HCT116 (cell line): ENCODE data around the gene TMUB1.

Experiments used
- ATF3 ChIP-seq: IDR thresholded peaks from 2 replicates; pipeline ENCODE4 v1.6.1; 2012
- CTCF ChIP-seq, 3 experiments: fragments of 200-600 bp in 1 of 3; sonication (generic) in 1 of 3; IDR thresholded peaks in 2 of 3; conservative IDR thresholded peaks in 1 of 3; 2 replicates each; pipeline ENCODE4 v1.5.1; 2012 to 2017; ENCODE audit warnings: low read depth in 2 of 3, low read length in 2 of 3, antibody characterized with exemption in 1 of 3, borderline replicate concordance in 1 of 3, control low read depth in 1 of 3, mild to moderate bottlenecking in 1 of 3, mixed read lengths in 1 of 3, mixed run types in 1 of 3, moderate library complexity in 1 of 3; ENCODE audit not compliant: insufficient read depth in 1 of 3
- EGR1 ChIP-seq: IDR thresholded peaks from 2 replicates; pipeline ENCODE4 v1.6.1; 2012; ENCODE audit warnings: low read depth
- MAX ChIP-seq: IDR thresholded peaks from 2 replicates; pipeline ENCODE4 v1.6.1; 2012
- POLR2A ChIP-seq: IDR thresholded peaks from 2 replicates; pipeline ENCODE4 v1.7.0; 2011; ENCODE audit warnings: borderline replicate concordance; ENCODE audit not compliant: insufficient read depth, insufficient read length; ENCODE audit errors: extremely low read depth
- POLR2AphosphoS5 ChIP-seq: IDR thresholded peaks from 2 replicates; pipeline ENCODE4 v1.6.1; 2011; ENCODE audit warnings: mild to moderate bottlenecking, low read depth, low read length, moderate library complexity
- REST ChIP-seq: IDR thresholded peaks from 2 replicates; pipeline ENCODE4 v1.6.1; 2012; ENCODE audit warnings: low read depth
- SIN3A ChIP-seq: IDR thresholded peaks from 2 replicates; pipeline ENCODE4 v1.6.1; 2012; ENCODE audit warnings: low read depth
- SP1 ChIP-seq: IDR thresholded peaks from 2 replicates; pipeline ENCODE4 v1.6.1; 2012; ENCODE audit warnings: low read depth
- TCF7L2 ChIP-seq: IDR thresholded peaks from 2 replicates; pipeline ENCODE4 v1.7.0; 2011; ENCODE audit warnings: borderline replicate concordance, inconsistent platforms; ENCODE audit not compliant: insufficient read depth, insufficient read length; ENCODE audit errors: extremely low read depth
- YY1 ChIP-seq: IDR thresholded peaks from 2 replicates; pipeline ENCODE4 v1.6.1; 2011; ENCODE audit warnings: low read length, low read depth, moderate library complexity, mild to moderate bottlenecking; ENCODE audit not compliant: insufficient replicate concordance; ENCODE audit errors: extremely low read depth
- ZNF274 ChIP-seq: fragments of 200-500 bp; sonication (Bioruptor generic); IDR thresholded peaks from 2 replicates; pipeline ENCODE4 v1.6.1; 2014; ENCODE audit warnings: mild to moderate bottlenecking, low read depth, low read length, inconsistent platforms

GRCh38 chr7:151035026-151035717 lies 48.1 kb downstream of the TMUB1 start:
- no peak for TF ChIP-seq CTCF (IDR thresholded peaks at IDR 0.05 in 2 of 3, conservative IDR thresholded peaks at IDR 0.05 in 1 of 3; ENCODE audit: borderline replicate concordance in 1 of 3, insufficient read depth in 1 of 3, low read depth in 2 of 3, low read length in 2 of 3)
- TF ChIP-seq EGR1: no peak
- TF ChIP-seq POLR2A: no peak
- TF ChIP-seq SIN3A: no peak
- TF ChIP-seq MAX: no peak
- no peak for TF ChIP-seq REST
- TF ChIP-seq POLR2AphosphoS5: no peak
- no peak for TF ChIP-seq ATF3
- TF ChIP-seq ZNF274: no peak
- TF ChIP-seq TCF7L2: no peak
- TF ChIP-seq YY1: no peak
- TF ChIP-seq SP1: no peak
